ENCODE data around the gene IQCK.

DNA sequence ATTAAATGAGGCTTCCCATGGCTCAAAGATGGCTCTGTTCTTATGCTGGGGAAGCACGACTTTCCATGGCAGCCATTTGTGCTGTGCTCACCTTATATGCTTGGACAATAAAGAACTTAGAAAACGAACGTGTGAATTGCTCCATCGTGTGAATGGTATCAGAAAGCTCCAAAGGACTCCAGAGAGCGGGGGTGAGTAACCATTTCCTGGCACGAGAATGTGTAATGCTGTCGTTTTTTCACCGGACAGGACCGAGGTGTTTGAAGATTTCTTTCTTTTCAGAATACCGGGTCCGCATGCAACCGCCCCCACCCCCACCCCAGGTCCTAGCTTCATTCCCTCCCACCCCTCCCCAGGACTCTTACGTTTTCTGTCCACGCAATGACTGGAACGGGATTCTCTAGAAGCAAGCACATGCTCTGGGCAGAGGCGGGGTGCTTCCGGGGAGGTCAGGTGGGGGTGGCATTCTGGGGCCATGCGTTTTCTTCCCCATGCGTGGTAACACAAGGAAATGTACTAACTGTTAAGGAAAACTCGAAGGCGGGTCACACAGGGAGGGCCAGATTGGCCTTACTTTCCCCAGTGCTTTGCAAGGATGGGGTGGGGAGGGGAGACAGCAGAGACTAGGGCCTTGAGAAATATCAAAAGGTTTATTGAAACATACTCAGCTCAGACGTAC, 140.4 kb downstream of the IQCK start:
- no peak for TF ChIP-seq CTCF (IDR thresholded peaks at IDR 0.05)
- TF ChIP-seq SIN3A (IDR thresholded peaks at IDR 0.05; ENCODE audit: borderline replicate concordance, insufficient read depth, low read depth, low read length), result no peak
- TF ChIP-seq, protein P1, sequence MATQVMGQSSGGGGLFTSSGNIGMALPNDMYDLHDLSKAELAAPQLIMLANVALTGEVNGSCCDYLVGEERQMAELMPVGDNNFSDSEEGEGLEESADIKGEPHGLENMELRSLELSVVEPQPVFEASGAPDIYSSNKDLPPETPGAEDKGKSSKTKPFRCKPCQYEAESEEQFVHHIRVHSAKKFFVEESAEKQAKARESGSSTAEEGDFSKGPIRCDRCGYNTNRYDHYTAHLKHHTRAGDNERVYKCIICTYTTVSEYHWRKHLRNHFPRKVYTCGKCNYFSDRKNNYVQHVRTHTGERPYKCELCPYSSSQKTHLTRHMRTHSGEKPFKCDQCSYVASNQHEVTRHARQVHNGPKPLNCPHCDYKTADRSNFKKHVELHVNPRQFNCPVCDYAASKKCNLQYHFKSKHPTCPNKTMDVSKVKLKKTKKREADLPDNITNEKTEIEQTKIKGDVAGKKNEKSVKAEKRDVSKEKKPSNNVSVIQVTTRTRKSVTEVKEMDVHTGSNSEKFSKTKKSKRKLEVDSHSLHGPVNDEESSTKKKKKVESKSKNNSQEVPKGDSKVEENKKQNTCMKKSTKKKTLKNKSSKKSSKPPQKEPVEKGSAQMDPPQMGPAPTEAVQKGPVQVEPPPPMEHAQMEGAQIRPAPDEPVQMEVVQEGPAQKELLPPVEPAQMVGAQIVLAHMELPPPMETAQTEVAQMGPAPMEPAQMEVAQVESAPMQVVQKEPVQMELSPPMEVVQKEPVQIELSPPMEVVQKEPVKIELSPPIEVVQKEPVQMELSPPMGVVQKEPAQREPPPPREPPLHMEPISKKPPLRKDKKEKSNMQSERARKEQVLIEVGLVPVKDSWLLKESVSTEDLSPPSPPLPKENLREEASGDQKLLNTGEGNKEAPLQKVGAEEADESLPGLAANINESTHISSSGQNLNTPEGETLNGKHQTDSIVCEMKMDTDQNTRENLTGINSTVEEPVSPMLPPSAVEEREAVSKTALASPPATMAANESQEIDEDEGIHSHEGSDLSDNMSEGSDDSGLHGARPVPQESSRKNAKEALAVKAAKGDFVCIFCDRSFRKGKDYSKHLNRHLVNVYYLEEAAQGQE (IDR thresholded peaks at IDR 0.05; ENCODE audit: insufficient read depth in 1 of 2, low read depth in 2 of 2, low read length in 1 of 2), result no peak
- no peak for TF ChIP-seq POLR2AphosphoS5 (IDR thresholded peaks at IDR 0.05; ENCODE audit: low read depth, low read length)

Measured in Panc1 (cell line).